NOMO-1 treated with DMSO at 0.1 percent for 48 hours (cell line): ENCODE data around the gene ANTXR1.

ENCODE experiments used
- DNase-seq: peaks from one replicate; lab custom pipeline; 2025; ENCODE audit not compliant: unreplicated experiment; lab: John Stamatoyannopoulos, UW

Gene ANTXR1

GRCh38 chr2:69131983-69132675 lies 119.2 kb downstream of the ANTXR1 start:
- DNase-seq: no peak

GRCh38 chr2:69132960-69133590 lies 120.1 kb downstream of the ANTXR1 start:
- DNase-seq: no peak

- DNase-seq: no peak
These were observed 120.9 kb downstream of the ANTXR1 start for GRCh38 chr2:69133898-69134297.

- DNase-seq: no peak
These were observed 121.4 kb downstream of the ANTXR1 start for GRCh38 chr2:69134306-69134945.

GRCh38 chr2:69138247-69138772 lies 125.3 kb downstream of the ANTXR1 start:
- no peak for DNase-seq

DNA sequence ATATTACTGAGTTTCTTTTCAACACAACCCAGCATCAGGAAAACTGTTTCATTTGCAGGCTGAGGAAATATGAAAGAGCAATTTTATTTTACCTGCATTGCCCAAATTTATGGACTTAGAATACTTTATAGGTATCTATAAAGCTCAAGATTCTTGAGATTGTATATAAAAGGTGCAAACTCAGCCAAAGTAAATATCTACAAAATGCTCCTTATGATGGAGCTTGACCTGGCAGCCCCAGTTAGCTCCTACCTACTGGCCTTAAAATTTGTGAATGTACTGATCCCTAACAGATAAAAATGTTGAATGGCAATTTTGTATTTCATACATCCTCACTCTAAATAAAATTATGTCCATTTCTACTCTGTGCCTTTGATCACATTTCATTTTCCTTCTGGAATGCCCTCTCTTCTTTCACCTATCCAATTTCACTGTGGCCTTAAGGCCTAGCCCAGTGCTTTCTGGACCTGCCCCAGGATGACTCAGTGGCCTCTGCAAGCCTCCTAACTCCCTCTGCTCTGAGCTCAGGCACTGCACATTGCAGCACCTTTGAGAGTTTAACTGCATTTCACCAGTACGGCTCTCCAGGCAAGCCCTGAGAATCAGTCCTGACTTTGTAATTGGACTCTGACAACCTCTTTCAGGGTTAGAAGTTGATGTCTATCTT lies 125.9 kb downstream of the ANTXR1 start:
- DNase-seq: no peak

DNA sequence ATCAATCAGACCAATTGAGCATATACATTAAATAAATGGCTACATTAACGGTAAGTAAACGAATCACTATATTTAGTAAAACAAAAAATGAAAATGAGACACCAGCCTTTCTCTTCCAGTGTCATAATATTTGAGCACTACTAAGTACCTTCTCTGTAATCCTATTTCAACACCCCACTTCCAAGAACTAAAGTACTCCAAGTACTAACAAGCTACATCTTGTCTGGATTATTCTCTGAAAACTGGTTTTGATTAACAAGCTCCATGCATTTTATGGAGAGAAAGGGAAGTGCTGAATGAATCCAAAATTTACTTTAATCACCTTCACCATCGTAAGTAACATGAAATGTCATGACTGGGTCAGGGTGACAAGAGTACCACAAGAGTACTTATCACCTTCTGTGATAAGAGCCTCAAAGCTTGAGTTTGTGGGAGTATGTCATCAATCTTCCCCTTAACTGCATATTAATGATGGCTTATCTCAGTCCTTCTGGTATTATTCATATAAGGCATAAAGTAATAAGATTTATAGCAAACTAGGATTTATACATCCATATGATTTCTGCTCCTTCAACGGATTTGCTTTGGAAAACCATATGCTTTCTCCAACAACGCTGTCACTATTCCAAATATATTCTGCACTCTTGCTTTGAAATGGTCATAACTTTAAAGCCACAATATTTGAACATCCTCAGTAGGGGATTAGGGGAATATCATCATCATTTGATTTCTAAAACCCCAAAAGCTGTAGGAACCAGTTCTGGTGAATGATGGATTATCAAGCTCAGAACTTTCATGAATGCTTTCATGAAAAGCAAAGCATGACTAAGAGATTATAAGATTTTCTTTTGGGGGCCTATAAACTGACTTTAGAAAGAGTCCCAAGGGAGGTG lies 127.0 kb downstream of the ANTXR1 start:
- no peak for DNase-seq

DNA sequence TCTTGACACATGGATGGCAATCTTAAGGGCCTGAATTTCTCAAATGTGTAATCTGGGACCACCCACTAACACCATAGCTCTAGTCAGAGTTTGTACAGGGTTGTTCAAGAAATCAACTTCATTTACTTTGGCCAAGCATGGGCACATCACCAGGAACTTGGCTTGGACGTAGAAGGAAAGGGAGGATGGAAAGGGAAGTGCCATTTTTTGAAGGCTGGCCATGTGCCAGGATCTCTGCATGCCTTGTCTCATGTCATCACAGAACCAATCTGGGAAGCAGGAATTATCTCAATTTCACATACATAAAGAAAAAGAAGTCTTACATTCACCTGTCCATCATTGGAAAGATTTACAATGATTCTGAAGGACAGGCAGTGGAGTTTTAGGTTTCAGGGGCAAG lies 128.1 kb downstream of the ANTXR1 start:
- no peak for DNase-seq

GRCh38 chr2:69143748-69144360 lies 130.9 kb downstream of the ANTXR1 start:
- no peak for DNase-seq

DNA sequence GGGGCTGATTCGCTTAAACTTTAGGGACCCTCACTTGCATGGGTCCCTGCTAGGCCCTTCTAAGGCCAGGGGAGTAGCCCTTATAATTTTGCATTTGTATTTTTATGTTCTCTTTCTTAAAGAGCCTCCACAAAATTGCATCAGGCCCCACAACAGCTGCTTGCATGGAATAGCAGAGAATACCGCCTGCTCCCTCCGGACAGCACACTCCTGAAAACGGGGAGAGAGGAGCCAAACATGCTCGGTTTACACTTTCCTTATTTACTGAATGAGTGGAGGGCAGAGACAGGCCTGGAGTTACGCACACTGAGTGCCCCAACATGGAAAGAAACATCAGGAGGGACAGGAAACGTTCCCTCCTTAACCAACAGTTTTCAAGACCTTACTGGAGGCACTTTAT lies 132.2 kb downstream of the ANTXR1 start:
- no peak for DNase-seq

DNA sequence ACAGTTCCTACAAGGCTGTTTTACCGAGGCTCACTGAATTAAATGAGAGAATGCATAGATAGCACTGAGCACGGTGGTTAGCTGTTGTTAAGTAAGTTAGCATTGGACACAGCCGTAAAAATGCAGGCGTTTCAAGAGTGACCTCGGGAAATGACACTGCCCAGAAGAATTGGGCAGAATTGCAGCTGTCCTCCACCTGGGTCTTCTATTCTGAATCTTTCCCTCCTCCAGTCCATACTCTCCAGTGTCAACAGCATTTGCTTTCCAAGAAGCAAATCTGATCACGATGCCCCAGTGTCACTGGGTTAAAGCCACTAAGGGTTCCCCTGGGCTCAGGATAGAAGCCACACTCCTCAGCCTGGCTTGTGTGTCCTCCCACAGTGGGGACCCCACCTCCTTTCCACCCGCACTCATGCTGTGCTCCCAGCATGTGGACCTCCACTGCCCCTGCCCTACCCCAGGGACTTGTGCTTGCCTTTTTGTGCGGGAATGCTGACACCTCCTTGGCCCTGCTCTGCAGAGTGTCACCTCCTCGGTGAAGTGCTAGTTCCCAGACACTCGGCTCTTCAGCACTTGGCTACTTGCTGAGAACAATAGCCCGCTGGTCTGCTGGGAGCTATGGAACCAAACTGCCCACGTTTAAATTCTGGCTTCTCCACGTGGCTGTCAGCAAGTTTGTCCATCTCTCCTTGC lies 135.0 kb downstream of the ANTXR1 start:
- DNase-seq: no peak

- no peak for DNase-seq
These were observed 136.7 kb downstream of the ANTXR1 start for GRCh38 chr2:69149631-69150215.

DNA sequence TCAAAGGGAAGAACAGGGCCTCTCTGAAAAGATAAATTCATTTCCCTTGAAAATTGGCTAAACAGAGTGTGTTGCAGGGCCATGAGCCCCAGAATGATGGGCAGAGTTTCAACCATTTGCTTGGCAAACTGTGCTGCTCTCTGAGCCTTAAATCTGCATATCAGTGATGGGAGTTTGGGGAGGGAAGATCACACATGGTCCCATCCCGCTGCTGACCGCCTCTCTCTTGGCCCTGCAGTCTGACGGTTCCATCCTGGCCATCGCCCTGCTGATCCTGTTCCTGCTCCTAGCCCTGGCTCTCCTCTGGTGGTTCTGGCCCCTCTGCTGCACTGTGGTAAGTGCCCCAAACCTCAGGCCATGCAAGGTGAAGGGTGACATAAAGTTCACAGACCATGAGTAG lies 139.0 kb downstream of the ANTXR1 start:
- DNase-seq: no peak

GRCh38 chr2:69152847-69153583 lies 140.0 kb downstream of the ANTXR1 start:
- no peak for DNase-seq

DNA sequence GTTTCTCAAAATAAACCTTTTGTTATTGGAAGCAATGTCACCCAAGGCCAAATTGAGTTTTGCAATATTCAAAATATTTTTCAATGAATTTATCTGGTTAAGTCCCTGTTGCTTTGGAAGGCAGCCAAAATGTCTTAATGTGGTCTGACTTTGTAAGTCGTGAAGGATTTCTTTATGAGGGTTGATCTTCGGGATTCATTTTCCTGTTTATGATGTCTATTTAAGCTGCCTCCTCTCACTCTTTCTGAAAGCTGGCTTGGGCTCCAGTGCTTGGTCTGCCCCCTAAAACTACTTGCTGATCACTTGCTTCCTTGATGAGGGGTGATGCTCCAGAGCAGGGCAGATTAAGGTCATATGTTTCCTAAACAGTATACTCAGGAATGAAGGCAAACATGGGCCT lies 141.1 kb downstream of the ANTXR1 start:
- no peak for DNase-seq

DNA sequence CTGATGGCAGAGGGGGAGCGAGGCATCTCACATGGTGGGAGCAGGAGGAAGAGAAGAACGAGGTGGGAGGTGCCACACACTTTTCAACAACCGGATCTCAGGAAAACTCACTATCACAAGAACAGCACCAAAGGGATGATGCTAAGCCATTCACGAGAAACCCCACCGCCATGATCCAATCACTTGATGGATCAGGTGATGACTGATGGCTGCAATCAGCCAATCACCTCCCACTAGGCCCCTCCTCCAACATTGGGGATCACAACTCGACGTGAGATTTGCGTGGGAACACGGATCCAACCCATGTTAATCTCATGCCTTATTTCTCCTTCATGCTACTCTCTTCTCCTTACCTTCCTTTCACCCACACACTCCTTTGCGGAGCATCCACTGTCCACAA lies 143.6 kb downstream of the ANTXR1 start:
- no peak for DNase-seq

DNA sequence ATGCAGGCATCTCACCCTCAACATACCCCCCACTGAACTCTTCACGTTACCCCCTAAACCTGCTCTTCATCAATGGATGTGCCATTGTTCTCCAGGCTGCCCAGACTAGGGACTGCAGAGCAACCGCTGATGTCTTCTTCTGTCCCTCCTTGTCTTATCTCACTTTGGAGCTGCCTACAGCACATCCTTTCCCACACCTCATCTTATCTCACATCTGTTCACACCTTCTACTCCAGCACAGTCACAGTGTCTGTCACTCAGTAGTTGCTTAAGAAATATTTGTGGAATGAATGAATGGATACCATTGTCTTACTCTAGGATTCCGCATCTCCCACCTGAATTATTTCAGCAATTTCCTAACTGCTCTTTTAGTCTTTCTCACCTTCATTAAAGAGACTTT lies 144.5 kb downstream of the ANTXR1 start:
- no peak for DNase-seq

GRCh38 chr2:69159986-69160385 lies 147.0 kb downstream of the ANTXR1 start:
- no peak for DNase-seq

GRCh38 chr2:69162057-69162456 lies 149.1 kb downstream of the ANTXR1 start:
- DNase-seq: no peak
